Mesendoderm (in vitro differentiated cells): ENCODE results near the gene SSBP2.
"Not testable (repeated sequence)": the region's sequence is repeated elsewhere in the genome, so short reads cannot be mapped to it uniquely, and the experiment has no call there.

ENCODE experiments used
- DNase-seq: peaks from one replicate; pipeline ENCODE4 v3.0.0; 2013
- H2AK5ac ChIP-seq: 2 replicates; pipeline ENCODE4 v1.6.1; 2013; ENCODE audit warnings: low read length, inconsistent platforms
- H2BK120ac ChIP-seq: 2 replicates; pipeline ENCODE4 v1.6.1; 2013; ENCODE audit warnings: low read depth, mild to moderate bottlenecking, low read length, moderate library complexity, mixed read lengths
- H2BK15ac ChIP-seq: replicated peaks from 2 replicates; pipeline ENCODE4 v1.6.1; 2013; ENCODE audit warnings: low read depth, mild to moderate bottlenecking, moderate library complexity
- H2BK5ac ChIP-seq: 2 replicates; pipeline ENCODE4 v1.6.1; 2013; ENCODE audit warnings: low read length, inconsistent platforms
- H3K18ac ChIP-seq: 2 replicates; pipeline ENCODE4 v1.6.1; 2013; ENCODE audit warnings: mild to moderate bottlenecking, low read length, mixed read lengths
- H3K23ac ChIP-seq: one replicate; pipeline ENCODE4 v1.6.1; 2013; ENCODE audit warnings: low read length
- H3K27ac ChIP-seq: 2 replicates; pipeline ENCODE4 v1.5.1; 2013; ENCODE audit warnings: low read depth, mild to moderate bottlenecking, inconsistent platforms, low read length, moderate library complexity
- H3K27me3 ChIP-seq: 2 replicates; pipeline ENCODE4 v1.6.1; 2013; ENCODE audit warnings: low read length, control low read depth, mild to moderate bottlenecking, inconsistent platforms; ENCODE audit not compliant: insufficient read depth, poor library complexity
- H3K36me3 ChIP-seq: 2 replicates; pipeline ENCODE4 v1.6.1; 2013; ENCODE audit warnings: low read length, inconsistent platforms; ENCODE audit not compliant: control insufficient read depth, insufficient read depth
- H3K4ac ChIP-seq: one replicate; pipeline ENCODE4 v1.6.1; 2013; ENCODE audit warnings: low read depth, mild to moderate bottlenecking, low read length, moderate library complexity
- H3K4me1 ChIP-seq: 2 replicates; pipeline ENCODE4 v1.6.1; 2013; ENCODE audit warnings: low read depth, low read length, inconsistent platforms; ENCODE audit not compliant: control insufficient read depth
- H3K4me2 ChIP-seq: 2 replicates; pipeline ENCODE4 v1.6.1; 2013; ENCODE audit warnings: low read length
- H3K4me3 ChIP-seq: 2 replicates; pipeline ENCODE4 v1.5.1; 2013; ENCODE audit warnings: mild to moderate bottlenecking, low read length
- H3K56ac ChIP-seq: one replicate; pipeline ENCODE4 v1.6.1; 2013; ENCODE audit warnings: low read length
- H3K79me1 ChIP-seq: 2 replicates; pipeline ENCODE4 v1.6.1; 2013; ENCODE audit warnings: low read length, inconsistent platforms
- H3K79me2 ChIP-seq: 2 replicates; pipeline ENCODE4 v1.6.1; 2013; ENCODE audit warnings: mild to moderate bottlenecking, low read length; ENCODE audit not compliant: control insufficient read depth, insufficient read depth
- H3K9ac ChIP-seq: 2 replicates; pipeline ENCODE4 v1.6.1; 2013; ENCODE audit warnings: low read length, inconsistent platforms
- H4K5ac ChIP-seq: one replicate; pipeline ENCODE4 v1.6.1; 2013; ENCODE audit warnings: low read length
- H4K8ac ChIP-seq: one replicate; pipeline ENCODE4 v1.6.1; 2013; ENCODE audit warnings: low read depth, mild to moderate bottlenecking, control low read depth, low read length, moderate library complexity
- WGBS: extraction: QIAGEN DNeasy Blood & Tissue Kit; methylation state at CpG from one replicate; pipeline ENCODE4 v1.1.7; 2013; ENCODE audit warnings: low lambda C conversion rate, missing lambda C conversion rate; ENCODE audit not compliant: insufficient coverage; ENCODE audit errors: extremely low coverage; 5-methylcytosine and 5-hydroxymethylcytosine counted together

The SSBP2 gene

GRCh38 chr5:81606150-81606549, 144.7 kb downstream of the SSBP2 start:
- no peak overlapping the region for H3K9ac ChIP-seq
- H3K4me3 ChIP-seq = no peak overlapping the region
- no peaks in the 10 kb centered on the region for H3K36me3 ChIP-seq
- no peak overlapping the region for H4K5ac ChIP-seq
- H2AK5ac ChIP-seq = no peak overlapping the region
- no peak overlapping the region for H3K4me2 ChIP-seq
- peaks cover 2% of the 10 kb centered on the region for H3K4me1 ChIP-seq
- no peaks in the 10 kb centered on the region for H3K27me3 ChIP-seq
- H2BK120ac ChIP-seq = no peak overlapping the region
- no peak overlapping the region for H4K8ac ChIP-seq
- DNase-seq = peak; percentile 72
- H3K18ac ChIP-seq = no peak overlapping the region
- H3K79me1 ChIP-seq = no peaks in the 10 kb centered on the region
- H3K56ac ChIP-seq = no peak overlapping the region
- H3K79me2 ChIP-seq = no peaks in the 10 kb centered on the region
- no peak overlapping the region for H2BK15ac ChIP-seq
- no peak overlapping the region for H3K23ac ChIP-seq
- H3K4ac ChIP-seq = no peak overlapping the region
- WGBS = no CpG with 5 or more reads among the region's 2 CpGs
- H3K27ac ChIP-seq = no peak overlapping the region
- no peak overlapping the region for H2BK5ac ChIP-seq

GRCh38 chr5:81605299-81605698, 145.6 kb downstream of the SSBP2 start:
- no peak overlapping the region for H4K8ac ChIP-seq
- no peak overlapping the region for H3K4me3 ChIP-seq
- H3K27me3 ChIP-seq = no peaks in the 10 kb centered on the region
- H3K79me1 ChIP-seq = no peaks in the 10 kb centered on the region
- H2AK5ac ChIP-seq = no peak overlapping the region
- no peak overlapping the region for H3K4ac ChIP-seq
- no peak overlapping the region for H4K5ac ChIP-seq
- H3K36me3 ChIP-seq = no peaks in the 10 kb centered on the region
- H3K27ac ChIP-seq = no peak overlapping the region
- no peak overlapping the region for H3K18ac ChIP-seq
- H2BK5ac ChIP-seq = no peak overlapping the region
- H3K4me2 ChIP-seq = no peak overlapping the region
- H3K9ac ChIP-seq = no peak overlapping the region
- 100% methylated on average over 1 of the region's 2 CpGs for WGBS
- H3K56ac ChIP-seq = no peak overlapping the region
- no peak overlapping the region for H3K23ac ChIP-seq
- no peak for DNase-seq
- H2BK15ac ChIP-seq = no peak overlapping the region
- no peaks in the 10 kb centered on the region for H3K79me2 ChIP-seq
- peaks cover 2% of the 10 kb centered on the region for H3K4me1 ChIP-seq
- no peak overlapping the region for H2BK120ac ChIP-seq

DNA sequence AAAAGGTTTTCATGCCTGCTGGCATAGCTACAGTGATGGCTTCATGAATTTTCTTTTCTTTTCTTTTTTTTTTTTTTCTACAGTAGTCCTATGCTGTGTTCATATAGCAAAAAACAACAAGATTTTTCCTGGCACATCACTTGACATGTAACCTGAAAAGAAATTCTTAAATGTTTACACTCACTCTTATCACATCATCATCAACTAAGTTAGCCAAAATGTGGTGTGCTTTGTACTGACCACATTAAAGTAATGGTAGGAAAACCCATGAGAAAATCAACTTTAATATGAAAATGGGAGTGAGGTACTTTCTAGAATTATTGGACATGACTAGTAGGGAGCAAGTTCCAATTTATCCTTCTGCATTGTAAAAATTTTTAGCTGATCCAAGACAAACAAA, 146.7 kb downstream of the SSBP2 start:
- no peak overlapping the region for H3K27ac ChIP-seq
- H3K18ac ChIP-seq = no peak overlapping the region
- no peak overlapping the region for H2BK120ac ChIP-seq
- H3K79me2 ChIP-seq = no peaks in the 10 kb centered on the region
- no peaks in the 10 kb centered on the region for H3K36me3 ChIP-seq
- H3K4me1 ChIP-seq = peaks cover 2% of the 10 kb centered on the region
- no peak overlapping the region for H2AK5ac ChIP-seq
- H2BK15ac ChIP-seq = no peak overlapping the region
- no peak overlapping the region for H3K4ac ChIP-seq
- H3K27me3 ChIP-seq = no peaks in the 10 kb centered on the region
- no peak overlapping the region for H3K23ac ChIP-seq
- H3K79me1 ChIP-seq = no peaks in the 10 kb centered on the region
- no peak overlapping the region for H3K9ac ChIP-seq
- no peak for DNase-seq
- no peak overlapping the region for H3K56ac ChIP-seq
- H3K4me3 ChIP-seq = no peak overlapping the region
- no peak overlapping the region for H3K4me2 ChIP-seq
- H4K5ac ChIP-seq = no peak overlapping the region
- H2BK5ac ChIP-seq = no peak overlapping the region
- H4K8ac ChIP-seq = no peak overlapping the region

DNA sequence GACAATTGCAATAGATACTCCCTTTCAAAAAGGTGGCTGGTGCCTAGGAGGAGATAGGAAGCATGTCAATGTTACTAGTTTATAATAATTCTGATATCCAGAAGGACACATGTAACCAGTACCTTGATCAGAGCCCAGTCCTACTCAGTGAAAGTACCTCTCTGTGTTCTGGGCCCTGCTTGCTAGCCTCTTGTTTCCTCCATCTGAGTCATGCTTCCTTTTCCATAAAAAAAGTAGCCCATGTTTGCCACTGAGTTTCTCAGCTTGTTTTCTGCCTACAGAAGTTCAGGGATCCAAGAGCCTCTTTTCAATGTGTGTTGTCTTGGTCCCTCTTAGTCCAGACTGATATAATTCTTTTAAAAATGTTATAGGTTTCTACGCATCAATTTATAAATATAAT, 149.0 kb downstream of the SSBP2 start:
- H3K4ac ChIP-seq = no peak overlapping the region
- no peak overlapping the region for H3K27ac ChIP-seq
- DNase-seq = peak; percentile 10
- H3K79me1 ChIP-seq = no peaks in the 10 kb centered on the region
- no peaks in the 10 kb centered on the region for H3K27me3 ChIP-seq
- H2AK5ac ChIP-seq = no peak overlapping the region
- no peak overlapping the region for H3K4me3 ChIP-seq
- no peak overlapping the region for H2BK120ac ChIP-seq
- no peak overlapping the region for H3K23ac ChIP-seq
- H2BK15ac ChIP-seq = no peak overlapping the region
- no peak overlapping the region for H4K5ac ChIP-seq
- H3K56ac ChIP-seq = no peak overlapping the region
- H3K79me2 ChIP-seq = no peaks in the 10 kb centered on the region
- no peak overlapping the region for H3K4me2 ChIP-seq
- H2BK5ac ChIP-seq = no peak overlapping the region
- WGBS = 100% methylated on average over 1 of the region's 1 CpG
- no peak overlapping the region for H3K9ac ChIP-seq
- no peak overlapping the region for H4K8ac ChIP-seq
- no peak overlapping the region for H3K18ac ChIP-seq
- H3K4me1 ChIP-seq = peaks cover 2% of the 10 kb centered on the region
- no peaks in the 10 kb centered on the region for H3K36me3 ChIP-seq

GRCh38 chr5:81592085-81592484, 158.8 kb downstream of the SSBP2 start:
- not testable (repeated sequence) for H2BK5ac ChIP-seq, DNase-seq, H3K4ac ChIP-seq, H2BK120ac ChIP-seq, H2BK15ac ChIP-seq, H3K4me3 ChIP-seq, H3K23ac ChIP-seq, H2AK5ac ChIP-seq, H3K79me2 ChIP-seq, H3K79me1 ChIP-seq, H3K18ac ChIP-seq, H3K56ac ChIP-seq, H4K8ac ChIP-seq, H3K4me1 ChIP-seq, H3K9ac ChIP-seq, H3K36me3 ChIP-seq, H4K5ac ChIP-seq, H3K4me2 ChIP-seq, H3K27ac ChIP-seq, H3K27me3 ChIP-seq
- WGBS = no CpG with 5 or more reads among the region's 10 CpGs

DNA sequence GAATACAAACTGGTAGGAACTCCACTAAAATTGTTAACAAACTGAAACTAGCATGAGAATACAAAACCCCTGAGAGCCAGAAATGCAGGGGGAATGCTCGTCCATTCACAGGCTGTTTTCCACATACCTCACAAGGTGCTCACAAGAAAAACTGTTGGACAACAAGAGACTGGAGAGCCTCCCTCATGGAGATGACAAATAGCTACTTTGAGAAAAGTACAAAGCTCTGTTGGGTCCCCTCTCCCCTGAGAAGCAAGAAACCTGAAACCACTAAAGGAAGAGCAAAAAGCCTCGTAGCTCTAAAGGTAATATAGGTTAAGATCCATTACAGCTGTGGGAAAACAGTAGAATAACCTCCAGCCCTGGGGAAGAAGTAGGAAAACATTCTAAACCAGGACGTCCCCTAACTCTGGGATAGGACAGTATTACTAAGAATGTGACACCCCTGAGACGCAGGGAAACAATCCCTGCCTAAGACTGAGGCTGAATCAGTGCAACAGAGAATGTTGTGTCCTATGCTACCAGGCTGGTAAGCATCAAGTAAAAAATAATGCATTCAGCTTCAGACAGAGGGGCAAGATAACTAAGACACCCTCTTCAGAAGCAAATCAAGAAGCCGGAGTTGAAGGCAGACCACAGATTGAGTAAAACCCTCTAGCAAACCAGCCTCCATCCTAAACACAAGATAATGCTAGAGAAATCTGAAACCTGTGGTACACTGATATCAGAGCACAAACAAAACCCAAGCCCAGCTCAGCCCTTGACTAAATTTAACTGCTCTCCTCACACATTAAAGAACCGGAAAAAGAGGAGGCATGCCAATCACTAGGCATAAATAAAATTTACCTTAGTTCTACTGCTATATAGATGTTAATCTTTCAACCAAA, 160.2 kb downstream of the SSBP2 start:
- H3K56ac ChIP-seq = no peak overlapping the region
- no peaks in the 10 kb centered on the region for H3K79me1 ChIP-seq
- no peak overlapping the region for H2BK120ac ChIP-seq
- H3K27me3 ChIP-seq = no peaks in the 10 kb centered on the region
- WGBS = no CpG with 5 or more reads among the region's 6 CpGs
- H3K27ac ChIP-seq = no peak overlapping the region
- no peak overlapping the region for H2BK5ac ChIP-seq
- no peak overlapping the region for H2BK15ac ChIP-seq
- no peak overlapping the region for H3K23ac ChIP-seq
- no peak overlapping the region for H3K4me2 ChIP-seq
- H3K4ac ChIP-seq = no peak overlapping the region
- H3K4me1 ChIP-seq = no peaks in the 10 kb centered on the region
- H3K36me3 ChIP-seq = no peaks in the 10 kb centered on the region
- no peak overlapping the region for H4K8ac ChIP-seq
- H3K9ac ChIP-seq = no peak overlapping the region
- no peak overlapping the region for H3K18ac ChIP-seq
- H4K5ac ChIP-seq = no peak overlapping the region
- no peaks in the 10 kb centered on the region for H3K79me2 ChIP-seq
- H3K4me3 ChIP-seq = no peak overlapping the region
- H2AK5ac ChIP-seq = no peak overlapping the region
- DNase-seq = no peak
